GM18858 (cell line): ENCODE data around the gene C9.
A peak's percentile ranks its signal among the peaks of the same experiment; 100 is the strongest.
"Not testable (repeated sequence)": the region's sequence is repeated elsewhere in the genome, so short reads cannot be mapped to it uniquely, and the experiment has no call there.

ENCODE experiments used
- ATAC-seq: cut with Tn5 transposase; IDR thresholded peaks from one replicate; pipeline ENCODE4 v1.9.1; 2021; ENCODE audit not compliant: unreplicated experiment

C9 gene

GRCh38 chr5:39264528-39264927, 99.8 kb downstream of the C9 start:
- ATAC-seq: peak; percentile 85

DNA sequence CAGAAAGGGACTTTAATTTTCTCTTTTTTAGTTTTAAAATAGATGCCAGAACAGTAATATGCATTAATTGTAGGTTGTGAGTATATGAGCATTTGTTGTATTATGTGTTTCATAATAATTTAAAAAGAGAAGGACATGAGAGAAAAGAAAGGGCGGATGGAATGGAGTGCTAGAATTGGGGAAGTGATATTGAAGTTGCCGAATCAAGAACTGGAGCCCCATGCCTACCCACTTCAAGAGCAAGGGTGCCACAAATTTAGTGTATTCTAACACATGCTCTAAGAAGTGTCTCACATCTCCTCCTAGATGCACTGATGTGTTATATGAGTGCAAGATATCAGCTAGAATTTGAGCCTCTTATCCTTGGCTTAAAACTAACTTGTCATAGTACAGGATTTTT, 101.3 kb downstream of the C9 start:
- ATAC-seq: no peak

GRCh38 chr5:39260095-39260494, 104.2 kb downstream of the C9 start:
- no peak for ATAC-seq

- ATAC-seq: no peak
Measured at GRCh38 chr5:39257554-39257953, 106.7 kb downstream of the C9 start.

DNA sequence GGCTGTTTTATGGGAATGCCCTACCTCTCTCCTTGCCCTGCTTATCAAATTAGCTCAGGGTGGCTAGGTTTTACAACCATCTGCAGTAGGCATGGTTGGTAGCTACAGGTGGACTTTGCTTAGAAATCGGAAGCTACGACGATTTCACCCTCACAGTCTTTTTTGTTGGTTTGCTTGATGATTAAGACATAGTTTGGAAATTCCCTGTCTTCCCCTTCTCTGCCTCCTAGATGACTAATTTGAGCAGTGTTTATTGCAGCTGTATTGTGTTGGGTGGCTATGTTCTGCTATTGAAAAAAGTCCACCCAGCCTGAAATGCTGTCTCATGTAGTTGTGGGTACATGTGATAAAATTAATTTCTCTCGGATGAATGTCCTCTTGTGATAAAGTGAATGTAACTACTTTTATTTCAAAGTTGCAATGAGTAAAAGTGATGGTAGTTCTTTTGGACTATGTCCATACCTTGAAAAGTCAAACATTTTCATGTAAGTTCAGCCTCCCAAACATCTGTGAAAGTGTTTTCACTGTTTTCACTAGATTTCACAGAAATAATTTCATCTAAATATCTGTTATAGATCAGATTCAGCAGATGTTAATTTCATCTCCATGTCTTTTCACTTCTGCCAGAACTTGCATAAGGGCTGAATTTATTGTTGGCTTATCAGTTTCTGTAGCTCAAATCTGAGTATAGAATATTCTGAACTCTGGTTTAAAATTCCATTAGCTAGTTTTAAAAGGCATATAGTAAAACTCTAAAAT, 107.6 kb downstream of the C9 start:
- ATAC-seq: no peak

- no peak for ATAC-seq
Measured at GRCh38 chr5:39255406-39255805, 108.9 kb downstream of the C9 start.

DNA sequence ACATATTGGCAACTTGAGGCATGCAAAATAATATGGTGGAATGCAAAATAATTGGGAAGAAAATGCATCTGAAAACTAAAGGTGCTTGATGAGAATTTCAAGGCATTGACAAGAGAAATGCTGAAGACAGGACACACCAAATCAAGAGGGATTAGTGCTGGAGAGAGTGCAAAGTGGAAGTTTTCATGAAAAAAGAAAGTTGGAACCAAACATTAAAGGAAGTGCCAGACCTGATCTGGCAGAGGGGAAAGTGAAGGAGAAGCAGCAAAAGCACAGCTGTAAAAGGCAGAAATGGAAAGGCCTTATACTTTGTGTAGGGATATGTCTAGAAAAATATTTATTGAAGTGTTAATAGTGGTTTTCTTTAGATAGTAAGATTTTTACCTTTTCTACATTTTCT, 109.6 kb downstream of the C9 start:
- ATAC-seq: no peak

- ATAC-seq: no peak
Measured at GRCh38 chr5:39253196-39253595, 111.1 kb downstream of the C9 start.

DNA sequence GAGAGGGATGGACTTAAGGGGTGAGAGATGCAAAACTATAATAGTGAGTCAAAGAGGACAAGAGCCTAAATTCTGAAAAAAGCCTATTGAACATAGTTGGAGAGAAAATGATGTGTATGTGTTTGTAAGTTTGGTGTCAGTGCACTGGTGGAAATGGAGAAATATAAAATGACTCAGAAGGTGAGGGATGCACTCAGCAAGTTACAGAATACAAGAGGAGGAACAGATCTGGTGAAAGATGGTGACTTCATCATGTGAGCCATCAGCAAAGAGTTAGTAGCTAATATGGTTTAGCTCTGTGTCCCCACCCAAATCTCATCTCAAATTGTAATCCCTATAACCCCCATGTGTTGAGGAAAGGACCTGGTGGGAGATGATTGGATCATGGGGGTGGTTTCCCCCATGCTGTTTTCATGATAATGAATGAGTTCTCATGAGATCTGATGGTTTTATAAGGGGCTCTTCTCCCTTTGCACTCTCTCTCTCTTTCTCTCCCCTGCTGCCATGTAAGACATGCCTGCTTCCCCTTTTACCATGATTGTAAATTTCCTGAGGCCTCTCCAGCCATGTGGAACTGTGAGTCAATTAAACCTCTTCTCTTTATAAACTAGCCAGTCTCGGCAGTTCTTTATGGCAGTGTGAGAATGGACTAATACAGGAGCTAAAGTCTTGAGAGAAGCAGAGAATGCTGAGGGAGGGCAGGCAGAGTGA, 114.6 kb downstream of the C9 start:
- ATAC-seq: no peak

- ATAC-seq: no peak
Measured at GRCh38 chr5:39249069-39249468, 115.2 kb downstream of the C9 start.

DNA sequence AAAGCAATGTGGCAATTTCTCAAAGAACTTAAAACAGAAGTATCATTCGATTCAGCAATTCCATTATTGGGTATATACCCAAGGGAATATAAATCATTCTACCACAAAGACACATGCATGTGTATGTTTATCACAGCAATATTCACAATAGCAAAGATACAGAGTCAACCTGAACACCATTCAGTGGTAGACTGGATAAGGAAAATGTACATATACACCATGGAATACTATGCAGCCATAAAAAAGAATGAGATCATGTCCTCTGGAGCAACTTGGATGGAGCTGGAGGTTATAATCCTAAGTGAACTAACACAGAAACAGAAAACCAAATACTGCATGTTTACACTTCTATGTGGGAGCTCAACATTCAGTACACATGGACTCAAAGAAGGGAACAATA, 123.5 kb downstream of the C9 start:
- no peak for ATAC-seq

DNA sequence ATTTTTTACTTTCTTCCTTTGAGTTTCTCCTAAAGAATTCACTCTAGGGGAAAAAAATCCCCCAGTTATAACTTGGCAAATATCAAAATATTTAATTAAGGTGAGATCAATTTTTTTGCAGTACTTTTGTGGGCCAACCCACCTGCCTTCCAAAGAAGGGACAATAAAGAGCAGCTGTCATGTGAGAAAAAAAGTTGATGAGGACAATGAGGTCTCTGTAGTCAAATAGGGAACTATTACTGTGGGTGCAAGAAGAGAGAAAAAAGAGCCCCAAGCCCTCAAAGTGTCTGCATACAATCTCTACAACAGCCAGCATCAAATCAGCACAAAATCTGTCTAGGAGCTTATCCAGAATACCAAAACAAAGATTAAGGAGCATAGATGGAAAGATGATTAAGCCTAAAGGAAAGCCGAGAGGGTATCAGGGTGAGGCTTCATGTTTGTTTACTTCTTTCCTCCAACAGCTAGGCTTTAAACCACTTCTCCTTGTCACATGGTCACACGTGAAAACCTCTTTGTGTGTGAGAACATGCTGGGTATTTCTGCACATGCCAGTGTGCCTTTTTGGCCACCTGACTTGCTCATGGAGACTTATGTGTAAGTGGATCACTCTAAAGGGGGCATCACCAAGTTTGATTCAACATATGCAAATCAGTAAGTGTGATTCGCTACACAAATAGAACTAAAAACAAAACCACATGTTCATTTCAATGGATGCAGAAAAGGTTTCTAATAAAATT, 125.8 kb downstream of the C9 start:
- ATAC-seq: no peak

- no peak for ATAC-seq
Measured at GRCh38 chr5:39236718-39237117, 127.6 kb downstream of the C9 start.

GRCh38 chr5:39235648-39236047, 128.6 kb downstream of the C9 start:
- no peak for ATAC-seq

- not testable (repeated sequence) for ATAC-seq
Measured at GRCh38 chr5:39234494-39234893, 129.8 kb downstream of the C9 start.
